IMR-90 (cell line): ENCODE measurements around the gene ITGA3. TPM values are rescaled to one million over a fixed set of nuclear protein-coding genes. Genes with fewer than 3 reads are reported as not detected.

Experiments
- ATAC-seq: fragments of 200-7000 bp; cut with Tn5 transposase; 2 replicates; pipeline ENCODE4 v1.9.1; 2020; ENCODE audit warnings: low read depth, mild to moderate bottlenecking, moderate library complexity
- BruUV-seq: library from RNA; stranded (reverse); fragments of 400-500 nt; replicated peaks from 2 replicates; lab custom pipeline; 2021; lab: Mats Ljungman, UMichigan
- CTCF ChIA-PET: fragments of 300-600 bp; formaldehyde crosslinking; extraction: SDS; loops from one replicate; lab custom pipeline; 2021; ENCODE audit warnings: antibody characterized with exemption; lab: Yijun Ruan, JAX
- POLR2A ChIA-PET: fragments of 300-600 bp; sonication (Branson Sonifier 250); formaldehyde crosslinking; loops from one replicate; lab custom pipeline; 2022; ENCODE audit warnings: antibody characterized with exemption; ENCODE audit not compliant: unreplicated experiment; lab: Charles Lee
- DNase-seq: peaks from one replicate; pipeline ENCODE4 v3.0.0; 2013
- H2AFZ ChIP-seq: replicated peaks from 2 replicates; pipeline ENCODE3; 2013; ENCODE audit warnings: low read length, mild to moderate bottlenecking; ENCODE audit not compliant: poor library complexity
- H2AK5ac ChIP-seq: 2 replicates; pipeline ENCODE4 v1.6.1; 2013; ENCODE audit warnings: low read depth, low read length, inconsistent platforms
- H2AK9ac ChIP-seq: replicated peaks from 2 replicates; pipeline ENCODE3; 2013; ENCODE audit warnings: mild to moderate bottlenecking, low read depth, low read length, moderate library complexity; ENCODE audit not compliant: poor library complexity
- H2BK120ac ChIP-seq: 2 replicates; pipeline ENCODE4 v1.6.1; 2013; ENCODE audit warnings: low read depth, low read length, inconsistent platforms
- H2BK15ac ChIP-seq: 3 replicates; pipeline ENCODE4 v1.6.1; 2013; ENCODE audit warnings: low read depth, low read length, inconsistent platforms
- H2BK20ac ChIP-seq: 2 replicates; pipeline ENCODE4 v1.6.1; 2013; ENCODE audit warnings: low read depth, mild to moderate bottlenecking, inconsistent platforms, low read length, moderate library complexity
- H2BK5ac ChIP-seq: 2 replicates; pipeline ENCODE4 v1.6.1; 2013; ENCODE audit warnings: mild to moderate bottlenecking, low read depth, low read length, inconsistent platforms; ENCODE audit not compliant: poor library complexity, severe bottlenecking
- H3K14ac ChIP-seq: replicated peaks from 2 replicates; pipeline ENCODE4 v1.6.1; 2013; ENCODE audit warnings: low read depth, low read length, inconsistent platforms
- H3K18ac ChIP-seq: 2 replicates; pipeline ENCODE4 v1.6.1; 2013; ENCODE audit warnings: low read depth, low read length, control low read depth
- H3K23ac ChIP-seq: 2 replicates; pipeline ENCODE4 v1.6.1; 2013; ENCODE audit warnings: low read depth, low read length, inconsistent platforms
- H3K27ac ChIP-seq: 2 replicates; pipeline ENCODE4 v1.5.1; 2013; ENCODE audit warnings: mild to moderate bottlenecking, control low read depth, low read length; ENCODE audit not compliant: insufficient read depth
- H3K27me3 ChIP-seq: 2 replicates; pipeline ENCODE4 v1.6.1; 2013; ENCODE audit warnings: low read length; ENCODE audit not compliant: control insufficient read depth, insufficient read depth
- H3K36me3 ChIP-seq: 2 replicates; pipeline ENCODE4 v1.6.1; 2013; ENCODE audit warnings: low read length, mixed read lengths; ENCODE audit not compliant: control insufficient read depth, insufficient read depth
- H3K4ac ChIP-seq: 2 replicates; pipeline ENCODE4 v1.6.1; 2013; ENCODE audit warnings: low read depth, low read length, inconsistent platforms
- H3K4me1 ChIP-seq: 2 replicates; pipeline ENCODE4 v1.6.1; 2013; ENCODE audit warnings: low read length, mixed read lengths; ENCODE audit not compliant: control insufficient read depth, insufficient read depth
- H3K4me2 ChIP-seq: 2 replicates; pipeline ENCODE4 v1.6.1; 2013; ENCODE audit warnings: low read depth, mild to moderate bottlenecking, control low read depth, low read length, moderate library complexity
- H3K4me3 ChIP-seq: 2 replicates; pipeline ENCODE4 v1.5.1; 2013; ENCODE audit warnings: low read depth, mild to moderate bottlenecking, control low read depth, low read length, moderate library complexity; ENCODE audit not compliant: insufficient read depth
- H3K56ac ChIP-seq: 2 replicates; pipeline ENCODE4 v1.6.1; 2013; ENCODE audit warnings: low read length, inconsistent platforms; ENCODE audit not compliant: insufficient read depth; ENCODE audit errors: extremely low read depth
- H3K79me1 ChIP-seq, 2 experiments: 2 replicates each; pipeline ENCODE4 v1.6.1; 2013; ENCODE audit warnings: low read length in 2 of 2, inconsistent platforms in 1 of 2, low read depth in 1 of 2
- H3K9ac ChIP-seq: 2 replicates; pipeline ENCODE4 v1.6.1; 2013; ENCODE audit warnings: low read depth, low read length, control low read depth
- H3K9me1 ChIP-seq: 2 replicates; pipeline ENCODE4 v1.6.1; 2013; ENCODE audit warnings: low read length, inconsistent platforms; ENCODE audit not compliant: insufficient read depth
- H3K9me3 ChIP-seq: 2 replicates; pipeline ENCODE4 v1.6.1; 2013; ENCODE audit warnings: low read length; ENCODE audit not compliant: control insufficient read depth, insufficient read depth
- H4K20me1 ChIP-seq: 2 replicates; pipeline ENCODE4 v1.6.1; 2013; ENCODE audit warnings: low read length, inconsistent platforms; ENCODE audit not compliant: insufficient read depth
- H4K5ac ChIP-seq: 2 replicates; pipeline ENCODE4 v1.6.1; 2013; ENCODE audit warnings: mild to moderate bottlenecking, low read depth, low read length, control low read depth
- H4K8ac ChIP-seq, 2 experiments: 2 replicates each; pipeline ENCODE4 v1.6.1; 2013; ENCODE audit warnings: low read depth in 2 of 2, low read length in 2 of 2, control low read depth in 1 of 2, inconsistent platforms in 1 of 2
- H4K91ac ChIP-seq: 2 replicates; pipeline ENCODE4 v1.6.1; 2013; ENCODE audit warnings: low read depth, low read length, inconsistent platforms; ENCODE audit not compliant: insufficient read depth
- BHLHE40 ChIP-seq: fragments of 150-350 bp; IDR thresholded peaks from 2 replicates; pipeline ENCODE4 v1.6.1; 2016; ENCODE audit warnings: mild to moderate bottlenecking, low read depth, low read length
- FOS ChIP-seq: fragments of 150-350 bp; IDR thresholded peaks from 2 replicates; pipeline ENCODE4 v1.6.1; 2016; ENCODE audit warnings: low read depth, low read length
- MAFK ChIP-seq: IDR thresholded peaks from 2 replicates; pipeline ENCODE4 v1.6.1; 2012; ENCODE audit warnings: low read depth, low read length, improper control_type of control experiment
- MXI1 ChIP-seq: IDR thresholded peaks from 2 replicates; pipeline ENCODE4 v1.6.1; 2012; ENCODE audit warnings: low read depth, mild to moderate bottlenecking, low read length, moderate library complexity, borderline replicate concordance
- NFE2L2 ChIP-seq: fragments of 150-350 bp; IDR thresholded peaks from 2 replicates; pipeline ENCODE4 v1.6.1; 2016; ENCODE audit warnings: low read depth, mild to moderate bottlenecking, low read length
- RAD21 ChIP-seq: IDR thresholded peaks from 2 replicates; pipeline ENCODE4 v1.6.1; 2012; ENCODE audit warnings: low read length, improper control_type of control experiment
- RFX5 ChIP-seq: IDR thresholded peaks from 2 replicates; pipeline ENCODE4 v1.8.0; 2012; ENCODE audit warnings: low read depth, mild to moderate bottlenecking, low read length, moderate library complexity
- SMC3 ChIP-seq: fragments of 150-350 bp; IDR thresholded peaks from 2 replicates; pipeline ENCODE4 v1.6.1; 2016; ENCODE audit warnings: low read depth, mild to moderate bottlenecking, antibody characterized with exemption, low read length, moderate library complexity
- WGBS, 2 experiments: methylation state at CpG; one replicate each; pipeline versions ENCODE4 v1.1.5 to v1.1.7; 2013; ENCODE audit warnings: missing lambda C conversion rate in 2 of 2; ENCODE audit not compliant: insufficient read length in 1 of 2; ENCODE audit errors: extremely low coverage in 2 of 2; 5-methylcytosine and 5-hydroxymethylcytosine counted together
- dilution Hi-C: fragments of 300-500 bp; cut with HindIII; formaldehyde crosslinking; loops from one replicate; pipeline ENCODE4 v1.14.3; 2018; ENCODE audit warnings: low sequenced_read_pairs; ENCODE audit not compliant: unreplicated experiment
- in situ Hi-C: fragments of 300-500 bp; cut with MboI; formaldehyde crosslinking; loops from 3 replicates; pipeline ENCODE4 v1.14.3; 2019; ENCODE audit warnings: low sequenced_read_pairs, inconsistent platforms, mixed read lengths
- intact Hi-C: fragments of 100-400 bp; cut with micrococcal nuclease; formaldehyde crosslinking; loops from 2 replicates; pipeline ENCODE4 v1.10.0; 2022
- polyA plus RNA-seq, 3 experiments: library from polyadenylated mRNA; depleted of rRNA; stranded (reverse); fragments of >200 nt; gene quantifications; 2 replicates each; pipeline ENCODE4 v1.2.3, GENCODE V29; 2012; ENCODE audit warnings: low replicate concordance in 1 of 3
- total RNA-seq: library from RNA; depleted of rRNA; stranded (reverse); fragments of >200 nt; gene quantifications from 2 replicates; pipeline ENCODE4 v1.2.3, GENCODE V29; 2012
- TF ChIP-seq, protein P1 (sequence below): fragments of 150-350 bp; IDR thresholded peaks from 2 replicates; pipeline ENCODE4 v1.6.1; 2017; ENCODE audit warnings: mild to moderate bottlenecking, antibody characterized with exemption, low read length, low read depth
- TF ChIP-seq, protein P2 (sequence below): fragments of 150-350 bp; IDR thresholded peaks from 2 replicates; pipeline ENCODE4 v1.6.1; 2016; ENCODE audit warnings: low read depth, mild to moderate bottlenecking, low read length, moderate library complexity, borderline replicate concordance

ITGA3 gene
- total and polyA plus RNA-seq, 2 of the 4 experiments (the other 2 are of a cell fraction), result 78.0 to 202 TPM

DNA sequence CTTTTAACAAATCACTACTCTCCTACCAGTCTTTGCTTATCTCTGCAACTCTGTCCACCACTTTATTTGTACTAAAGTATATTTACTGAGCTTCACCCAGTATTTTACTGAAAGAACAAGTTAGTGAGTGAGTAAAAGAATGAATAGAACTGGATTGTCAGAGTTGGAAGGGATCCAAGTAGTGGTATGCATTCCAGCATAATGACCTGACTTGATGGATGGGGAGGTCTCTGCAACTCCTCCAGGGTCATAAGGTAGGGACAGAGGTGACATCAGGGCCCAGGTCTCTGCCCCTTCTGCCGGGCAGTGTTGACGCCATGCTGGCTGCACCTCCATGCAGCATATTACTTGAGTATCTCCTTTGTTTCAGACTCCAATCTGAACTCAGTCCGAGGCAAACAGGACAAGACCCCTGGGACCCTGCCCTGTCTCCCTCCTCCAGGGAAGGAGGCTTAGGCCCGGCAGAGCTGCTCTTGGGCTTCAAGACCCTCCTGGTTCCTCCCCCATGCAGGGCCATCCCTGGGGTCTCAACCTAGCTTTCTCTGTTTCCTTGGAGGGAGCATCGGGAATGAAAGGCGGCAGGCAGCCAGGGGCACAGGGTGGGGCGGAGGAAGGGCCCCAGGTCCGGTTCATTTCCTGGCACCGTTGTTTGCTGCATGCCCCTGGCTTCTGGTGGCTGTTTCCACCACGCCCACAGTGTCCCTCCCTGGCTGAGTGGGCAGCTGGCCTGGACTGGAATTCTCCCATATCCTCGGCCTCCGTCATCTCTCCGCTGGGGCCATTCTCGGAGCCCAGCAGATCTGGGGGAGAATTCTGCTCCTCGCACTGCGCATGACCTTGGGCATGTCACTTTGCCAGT is 12.4 kb upstream of the ITGA3 start:
- Histone ChIP-seq H4K8ac (0 out of 4 replicates have a peak overlapping the region, but pooled peaks of 1 of the 2 experiments have one; percentile 29), H3K18ac (no peak overlapping the region), H2AK9ac (peak overlapping the region; percentile 83), H3K9ac (no peak overlapping the region), H3K27me3 (no peaks in the 10 kb centered on the region), H2BK120ac (peak overlapping the region; percentile 34; the same call in 1 of the 2 replicates), H3K9me1 (peaks cover 25% of the 10 kb centered on the region), H2AK5ac (no peak overlapping the region; the same call in 1 of the 2 replicates), H2BK15ac (no peak overlapping the region), H3K79me1 (peaks cover 0 to 15% of the 10 kb centered on the region in 2 experiments; a peak in 1 of 4 replicates), H3K4me2 (no peak overlapping the region), H3K56ac (no peak overlapping the region), H2BK5ac (no peak overlapping the region), H2BK20ac (no peak overlapping the region), H3K23ac (no peak overlapping the region), H3K4ac (peak overlapping the region; percentile 7; the same call in 1 of the 2 replicates), H3K4me3 (no peak overlapping the region), H3K9me3 (no peaks in the 10 kb centered on the region), H3K27ac (no peak overlapping the region), H3K4me1 (peaks cover 15% of the 10 kb centered on the region), H3K14ac (peak overlapping the region; percentile 7; the same call in 1 of the 2 replicates), H4K91ac (no peak overlapping the region; the same call in 1 of the 2 replicates), H2AFZ (peak overlapping the region; percentile 64), H4K5ac (no peak overlapping the region), H4K20me1 (no peaks in the 10 kb centered on the region), H3K36me3 (no peaks in the 10 kb centered on the region)
- no peak for ATAC-seq
- ChIA-PET POLR2A (no interaction called here), CTCF (no interaction called here)
- in situ Hi-C loops, result no loop called here
- no TSS peak for BruUV-seq
- no peak for DNase-seq
- intact Hi-C loops, result no loop called here
- WGBS, 2 experiments, result 77% methylated on average over 8 of the region's 16 CpGs; no CpG with 5 or more reads in 1 of the 2 experiments
- dilution Hi-C loops, result no loop called here
- TF ChIP-seq NFE2L2, result no peak
- no peak for TF ChIP-seq RAD21
- TF ChIP-seq MXI1, result no peak
- TF ChIP-seq RFX5, result no peak
- TF ChIP-seq MAFK, result no peak
- TF ChIP-seq, protein P1, sequence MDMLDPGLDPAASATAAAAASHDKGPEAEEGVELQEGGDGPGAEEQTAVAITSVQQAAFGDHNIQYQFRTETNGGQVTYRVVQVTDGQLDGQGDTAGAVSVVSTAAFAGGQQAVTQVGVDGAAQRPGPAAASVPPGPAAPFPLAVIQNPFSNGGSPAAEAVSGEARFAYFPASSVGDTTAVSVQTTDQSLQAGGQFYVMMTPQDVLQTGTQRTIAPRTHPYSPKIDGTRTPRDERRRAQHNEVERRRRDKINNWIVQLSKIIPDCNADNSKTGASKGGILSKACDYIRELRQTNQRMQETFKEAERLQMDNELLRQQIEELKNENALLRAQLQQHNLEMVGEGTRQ, result no peak
- TF ChIP-seq, protein P2, sequence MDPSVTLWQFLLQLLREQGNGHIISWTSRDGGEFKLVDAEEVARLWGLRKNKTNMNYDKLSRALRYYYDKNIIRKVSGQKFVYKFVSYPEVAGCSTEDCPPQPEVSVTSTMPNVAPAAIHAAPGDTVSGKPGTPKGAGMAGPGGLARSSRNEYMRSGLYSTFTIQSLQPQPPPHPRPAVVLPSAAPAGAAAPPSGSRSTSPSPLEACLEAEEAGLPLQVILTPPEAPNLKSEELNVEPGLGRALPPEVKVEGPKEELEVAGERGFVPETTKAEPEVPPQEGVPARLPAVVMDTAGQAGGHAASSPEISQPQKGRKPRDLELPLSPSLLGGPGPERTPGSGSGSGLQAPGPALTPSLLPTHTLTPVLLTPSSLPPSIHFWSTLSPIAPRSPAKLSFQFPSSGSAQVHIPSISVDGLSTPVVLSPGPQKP, result no peak
- no peak for TF ChIP-seq FOS
- no peak for TF ChIP-seq SMC3
- no peak for TF ChIP-seq BHLHE40
